GM18499 (cell line): Measurements from ENCODE around the gene DPF3.

Experiments
- ATAC-seq: cut with Tn5 transposase; IDR thresholded peaks from one replicate; pipeline ENCODE4 v1.9.1; 2021; ENCODE audit warnings: moderate number of reproducible peaks; ENCODE audit not compliant: insufficient read depth, unreplicated experiment

DPF3 gene

GRCh38 chr14:72726444-72726843 is 167.5 kb downstream of the DPF3 start:
- ATAC-seq = no peak

- ATAC-seq = no peak
Observed at GRCh38 chr14:72723858-72724530, 169.9 kb downstream of the DPF3 start.

- no peak for ATAC-seq
Observed at GRCh38 chr14:72722201-72722785, 171.6 kb downstream of the DPF3 start.

- ATAC-seq = no peak
Observed at GRCh38 chr14:72721083-72721482, 172.8 kb downstream of the DPF3 start.

GRCh38 chr14:72717220-72717619 is 176.7 kb downstream of the DPF3 start:
- no peak for ATAC-seq

GRCh38 chr14:72716476-72716875 is 177.4 kb downstream of the DPF3 start:
- no peak for ATAC-seq

GRCh38 chr14:72715850-72716228 is 178.1 kb downstream of the DPF3 start:
- ATAC-seq = no peak

GRCh38 chr14:72715215-72715849 is 178.6 kb downstream of the DPF3 start:
- ATAC-seq = no peak

GRCh38 chr14:72714871-72715214 is 179.1 kb downstream of the DPF3 start:
- ATAC-seq = no peak

GRCh38 chr14:72714094-72714493 is 179.8 kb downstream of the DPF3 start:
- ATAC-seq = no peak

GRCh38 chr14:72711936-72712335 is 182.0 kb downstream of the DPF3 start:
- ATAC-seq = no peak

- ATAC-seq = no peak
Observed at GRCh38 chr14:72709916-72710611, 183.8 kb downstream of the DPF3 start.

GRCh38 chr14:72708708-72709475 is 185.0 kb downstream of the DPF3 start:
- ATAC-seq = no peak

GRCh38 chr14:72708222-72708621 is 185.7 kb downstream of the DPF3 start:
- no peak for ATAC-seq

- no peak for ATAC-seq
Observed at GRCh38 chr14:72706485-72706884, 187.4 kb downstream of the DPF3 start.

- ATAC-seq = no peak
Observed at GRCh38 chr14:72704502-72704901, 189.4 kb downstream of the DPF3 start.

- ATAC-seq = no peak
Observed at GRCh38 chr14:72701605-72702004, 192.3 kb downstream of the DPF3 start.

GRCh38 chr14:72701237-72701565 is 192.7 kb downstream of the DPF3 start:
- ATAC-seq = no peak

- no peak for ATAC-seq
Observed at GRCh38 chr14:72700338-72701236, 193.3 kb downstream of the DPF3 start.

- ATAC-seq = no peak
Observed at GRCh38 chr14:72699852-72700257, 194.0 kb downstream of the DPF3 start.
